Fibroblast of skin of abdomen (primary cell): ENCODE measurements around the gene MYLK2. TPM values are rescaled to one million over a fixed set of nuclear protein-coding genes. Genes with fewer than 3 reads are reported as not detected.
"Not testable (repeated sequence)": the region's sequence is repeated elsewhere in the genome, so short reads cannot be mapped to it uniquely, and the experiment has no call there.

ENCODE experiments used
- DNase-seq: peaks from one replicate; pipeline ENCODE4 v3.0.0-alpha.2; 2013
- polyA plus RNA-seq, 2 experiments: library from polyadenylated mRNA; unstranded; fragments of 120-200 nt; gene quantifications; one replicate each; pipeline ENCODE4 v1.2.1, GENCODE V29; 2013; ENCODE audit not compliant: insufficient read length in 2 of 2

Gene MYLK2
- polyA plus RNA-seq (2013, experiment 1 of 2; ENCODE audit: insufficient read length) = 0.41 TPM
- 0.26 TPM for polyA plus RNA-seq (2013, experiment 2 of 2; ENCODE audit: insufficient read length)

- no peak for DNase-seq
Measured at GRCh38 chr20:31819083-31819784, at the start of gene MYLK2. MYLK2 (plus strand) TSS chr20:31819356; CDS start chr20:31819581, 225 bp downstream.

- DNase-seq = no peak
Measured at GRCh38 chr20:31769681-31770080, 49.5 kb upstream of the MYLK2 start.

GRCh38 chr20:31770243-31770642 lies 48.9 kb upstream of the MYLK2 start:
- no peak for DNase-seq

GRCh38 chr20:31774408-31774807 lies 44.7 kb upstream of the MYLK2 start:
- no peak for DNase-seq

- no peak for DNase-seq
Measured at GRCh38 chr20:31780839-31781238, 38.3 kb upstream of the MYLK2 start.

GRCh38 chr20:31781945-31782344 lies 37.2 kb upstream of the MYLK2 start:
- no peak for DNase-seq

- DNase-seq = no peak
Measured at GRCh38 chr20:31784354-31785044, 34.7 kb upstream of the MYLK2 start.

- no peak for DNase-seq
Measured at GRCh38 chr20:31785089-31785488, 34.1 kb upstream of the MYLK2 start.

GRCh38 chr20:31788578-31788977 lies 30.6 kb upstream of the MYLK2 start:
- no peak for DNase-seq

GRCh38 chr20:31790401-31790800 lies 28.8 kb upstream of the MYLK2 start:
- DNase-seq = peak; percentile 43

GRCh38 chr20:31797364-31797763 lies 21.8 kb upstream of the MYLK2 start:
- no peak for DNase-seq

- DNase-seq = no peak
Measured at GRCh38 chr20:31801508-31801907, 17.6 kb upstream of the MYLK2 start.

GRCh38 chr20:31803552-31804291 lies 15.4 kb upstream of the MYLK2 start:
- DNase-seq = no peak

- DNase-seq = no peak
Measured at GRCh38 chr20:31806564-31807355, 12.4 kb upstream of the MYLK2 start.

GRCh38 chr20:31808481-31808880 lies 10.7 kb upstream of the MYLK2 start:
- no peak for DNase-seq

- DNase-seq = no peak
Measured at GRCh38 chr20:31809661-31810060, 9.5 kb upstream of the MYLK2 start.

- no peak for DNase-seq
Measured at GRCh38 chr20:31811198-31811597, 8.0 kb upstream of the MYLK2 start.

GRCh38 chr20:31811796-31812728 lies 7.1 kb upstream of the MYLK2 start:
- DNase-seq = peak; percentile 45

GRCh38 chr20:31813611-31814010 lies 5.5 kb upstream of the MYLK2 start:
- no peak for DNase-seq

GRCh38 chr20:31814142-31814541 lies 5.0 kb upstream of the MYLK2 start:
- DNase-seq = not testable (repeated sequence)
